OCI-LY7 (cell line): Measurements from ENCODE around the gene TCAIM.

Experiments used
- CTCF ChIP-seq: fragments of 200-600 bp; sonication (generic); conservative IDR thresholded peaks from 2 replicates; pipeline ENCODE4 v1.5.1; 2014; ENCODE audit warnings: mild to moderate bottlenecking, antibody characterized with exemption, low read length, moderate library complexity, mixed read lengths
- EZH2phosphoT487 ChIP-seq: fragments of 200-600 bp; sonication (generic); IDR thresholded peaks from 2 replicates; pipeline ENCODE4 v1.6.1; 2018; ENCODE audit warnings: low read depth, borderline replicate concordance, mild to moderate bottlenecking, mixed run types, antibody characterized with exemption, low read length, moderate library complexity, mixed read lengths

- TF ChIP-seq CTCF (no peak), EZH2phosphoT487 (no peak)
Observed at GRCh38 chr3:44292947-44293346, 45.6 kb upstream of the TCAIM start.
